ENCODE measurements around the gene ACER1.

- TF ChIP-seq, protein P1, sequence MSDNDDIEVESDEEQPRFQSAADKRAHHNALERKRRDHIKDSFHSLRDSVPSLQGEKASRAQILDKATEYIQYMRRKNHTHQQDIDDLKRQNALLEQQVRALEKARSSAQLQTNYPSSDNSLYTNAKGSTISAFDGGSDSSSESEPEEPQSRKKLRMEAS (IDR thresholded peaks at IDR 0.05; ENCODE audit: low read depth, low read length): no peak
- TF ChIP-seq CTCF (IDR thresholded peaks at IDR 0.05; ENCODE audit: low read depth, low read length): no peak
- TF ChIP-seq POLR2A (IDR thresholded peaks at IDR 0.05; ENCODE audit: extremely low read depth, insufficient read length): no peak
Measured at GRCh38 chr19:6268382-6268771, 65.0 kb downstream of the ACER1 start.
